Islet precursor cell (in vitro differentiated cells): ENCODE results near the gene STX1A.

ENCODE experiments used
- DNase-seq: peaks from one replicate; pipeline ENCODE4 v3.0.0-alpha.2; 2018

Gene STX1A

GRCh38 chr7:73718905-73719805, at the start of gene STX1A:
Gene STX1A, minus strand, starts transcription at chr7:73719669. Its CDS starts 38 bp downstream, at chr7:73719631.
- DNase-seq = peak; percentile 82

GRCh38 chr7:73768641-73769480, 49.4 kb upstream of the STX1A start:
- DNase-seq = no peak

- no peak for DNase-seq
These were observed 47.2 kb upstream of the STX1A start for GRCh38 chr7:73766556-73767229.

GRCh38 chr7:73762659-73762999, 43.2 kb upstream of the STX1A start:
- DNase-seq = no peak

GRCh38 chr7:73761854-73762658, 42.6 kb upstream of the STX1A start:
- DNase-seq = no peak

- DNase-seq = no peak
These were observed 39.2 kb upstream of the STX1A start for GRCh38 chr7:73758581-73759138.

GRCh38 chr7:73749931-73750776, 30.7 kb upstream of the STX1A start:
- no peak for DNase-seq

- DNase-seq = no peak
These were observed 26.9 kb upstream of the STX1A start for GRCh38 chr7:73746378-73746777.

GRCh38 chr7:73742753-73743641, 23.5 kb upstream of the STX1A start:
- DNase-seq = peak; percentile 96

GRCh38 chr7:73742338-73742752, 22.9 kb upstream of the STX1A start:
- peak; percentile 91 for DNase-seq

- DNase-seq = no peak
These were observed 22.1 kb upstream of the STX1A start for GRCh38 chr7:73741600-73741999.

- peak; percentile 78 for DNase-seq
These were observed 21.3 kb upstream of the STX1A start for GRCh38 chr7:73740771-73741170.

GRCh38 chr7:73740212-73740611, 20.7 kb upstream of the STX1A start:
- no peak for DNase-seq

GRCh38 chr7:73739387-73739767, 19.9 kb upstream of the STX1A start:
- no peak for DNase-seq

- DNase-seq = peak; percentile 99
These were observed 19.3 kb upstream of the STX1A start, which contains the start of gene ABHD11 for GRCh38 chr7:73738612-73739386. Gene ABHD11, minus strand, starts transcription at chr7:73738802. Its CDS starts 32 bp downstream, at chr7:73738770.

GRCh38 chr7:73738220-73738611, 18.7 kb upstream of the STX1A start:
- DNase-seq = peak; percentile 79

GRCh38 chr7:73737491-73738219, 18.2 kb upstream of the STX1A start:
- DNase-seq = no peak

- no peak for DNase-seq
These were observed 17.4 kb upstream of the STX1A start for GRCh38 chr7:73736885-73737284.
